K562 (cell line): ENCODE results near the gene RBM19. TPM values are rescaled to one million over a fixed set of nuclear protein-coding genes. Genes with fewer than 3 reads are reported as not detected.

Source experiments
- ATF1 ChIP-seq, 2 experiments: fragments of 450-650 bp in 1 of 2; IDR thresholded peaks; 2 replicates each; pipeline ENCODE4 v1.6.1; 2016; ENCODE audit warnings: missing compliant biosample characterization in 1 of 2, missing genetic modification characterization in 1 of 2
- ATF3 ChIP-seq, 2 experiments: fragments of 450-650 bp in 1 of 2; sonication (generic) in 1 of 2; formaldehyde crosslinking in 1 of 2; IDR thresholded peaks in 1 of 2; conservative IDR thresholded peaks in 1 of 2; 2 replicates each; pipeline versions ENCODE4 v1.6.1 to v1.8.1; 2016 to 2023; ENCODE audit warnings: mild to moderate bottlenecking in 2 of 2, moderate library complexity in 2 of 2, inconsistent platforms in 1 of 2, missing genetic modification reagents in 1 of 2
- ELF2 ChIP-seq: fragments of 250-450 bp; sonication (Bioruptor Pico); IDR thresholded peaks from 2 replicates; pipeline ENCODE4 v1.5.0; 2021; ENCODE audit warnings: mild to moderate bottlenecking
- POLR2G ChIP-seq: fragments of 200-400 bp; formaldehyde crosslinking; IDR thresholded peaks from 2 replicates; pipeline ENCODE4 v1.6.1; 2017; ENCODE audit warnings: low read depth, mild to moderate bottlenecking, antibody characterized with exemption, low read length, moderate library complexity
- POLR3G ChIP-seq: IDR thresholded peaks from 2 replicates; pipeline ENCODE4 v1.6.1; 2011; ENCODE audit not compliant: insufficient read length, insufficient replicate concordance; ENCODE audit errors: extremely low read depth
- RBM39 ChIP-seq: fragments of 200-400 bp; formaldehyde crosslinking; optimal IDR thresholded peaks from 2 replicates; pipeline ENCODE3; 2018; ENCODE audit warnings: low read depth, low read length
- RERE ChIP-seq: sonication (generic); formaldehyde crosslinking; IDR thresholded peaks from 2 replicates; pipeline ENCODE4 v1.8.0; 2023; ENCODE audit warnings: missing genetic modification reagents, mild to moderate bottlenecking, borderline replicate concordance
- SREBF1 ChIP-seq: fragments of 150-350 bp; IDR thresholded peaks from 2 replicates; pipeline ENCODE4 v1.6.1; 2014; ENCODE audit warnings: antibody characterized with exemption, low read depth, low read length, borderline replicate concordance
- ZNF277 ChIP-seq: fragments of 250-450 bp; sonication (Bioruptor Pico); IDR thresholded peaks from 2 replicates; pipeline ENCODE4 v1.8.0; 2022; ENCODE audit warnings: inconsistent platforms, mild to moderate bottlenecking, moderate library complexity, borderline replicate concordance
- ZNF398 ChIP-seq: fragments of 250-450 bp; sonication (Bioruptor Pico); IDR thresholded peaks from 2 replicates; pipeline ENCODE4 v1.8.0; 2021; ENCODE audit warnings: moderate library complexity, mild to moderate bottlenecking, inconsistent platforms
- ZNF449 ChIP-seq: fragments of 250-450 bp; sonication (Bioruptor Pico); IDR thresholded peaks from 2 replicates; pipeline ENCODE4 v1.8.0; 2022; ENCODE audit warnings: moderate library complexity, mild to moderate bottlenecking, inconsistent platforms
- ZNF644 ChIP-seq: fragments of 200-800 bp; sonication (Bioruptor generic); IDR thresholded peaks from 2 replicates; pipeline ENCODE4 v1.6.1; 2016; ENCODE audit warnings: low read depth, missing genetic modification characterization, missing compliant biosample characterization
- polyA plus RNA-seq, 8 experiments: library from polyadenylated mRNA; depleted of rRNA in 4 of 8; stranded (reverse) in 5 of 8; unstranded in 3 of 8; fragments of >200 nt; fragmentation: Nextera tagmentation in 2 of 8; fragmentation: Illumina TruSeq in 1 of 8; extraction: Ambion mirVana in 2 of 8; extraction: Trizol in 1 of 8; gene quantifications; 2 replicates each; pipeline versions ENCODE4 v1.2.1 to v1.2.3, GENCODE V29; 2011 to 2014; ENCODE audit warnings: inconsistent platforms in 1 of 8, missing spikeins in 1 of 8
- total RNA-seq, 7 experiments: library from RNA; depleted of rRNA in 6 of 7; stranded (reverse); fragments of >200 nt in 6 of 7; fragmentation: Illumina TruSeq in 2 of 7; extraction: Trizol in 2 of 7; gene quantifications; 2 replicates each; pipeline versions ENCODE4 v1.2.1 to v1.2.3, GENCODE V29; 2011 to 2021; ENCODE audit warnings: low replicate concordance in 1 of 7

RBM19 gene
- total and polyA plus RNA-seq, 9 of the 15 experiments (the other 6 are each of a cell fraction or from before 2014, with no cell fraction given): 16.0 to 58.4 (median 37.9) TPM

- no peak for TF ChIP-seq ZNF398 (CRISPR knock-in tag)
- TF ChIP-seq ELF2 (CRISPR knock-in tag): peak; percentile 84
- peak; percentile 21; the same call in 1 of the 2 replicates for TF ChIP-seq ATF3 (IDR thresholded peaks at IDR 0.05)
- no peak for TF ChIP-seq ATF3 (CRISPR knock-in tag; conservative IDR thresholded peaks at IDR 0.05)
- no peak for TF ChIP-seq ZNF277 (CRISPR knock-in tag)
- peak; percentile 88 for TF ChIP-seq POLR2G
- peak; percentile 38; the same call in 1 of the 2 replicates for TF ChIP-seq ZNF644 (tag)
- TF ChIP-seq RERE (CRISPR knock-in tag): no peak
- TF ChIP-seq ZNF449 (CRISPR knock-in tag): no peak
- no peak for TF ChIP-seq SREBF1
- no peak for TF ChIP-seq ATF1 (CRISPR knock-in tag; IDR thresholded peaks at IDR 0.05)
- peak; percentile 77 for TF ChIP-seq ATF1 (tag; IDR thresholded peaks at IDR 0.05)
- TF ChIP-seq POLR3G: no peak
- no peak for TF ChIP-seq RBM39
These were observed at the start of gene RBM19 (continued) for GRCh38 chr12:113965951-113966797.
